MM.1S (cell line): Measurements from ENCODE around the gene SPAG7.

ENCODE experiments used
- CTCF ChIP-seq: fragments of 300-600 bp; sonication (generic); IDR thresholded peaks from 2 replicates; pipeline ENCODE4 v1.5.1; 2016; ENCODE audit warnings: antibody characterized with exemption, low read length, mixed read lengths
- EZH2 ChIP-seq: fragments of 300-600 bp; sonication (generic); optimal IDR thresholded peaks from 2 replicates; pipeline ENCODE3; 2017; ENCODE audit warnings: low read depth, mild to moderate bottlenecking, antibody characterized with exemption, low read length, mixed read lengths

GRCh38 chr17:4921320-4921719, 46.3 kb downstream of the SPAG7 start:
- TF ChIP-seq CTCF, result no peak
- no peak for TF ChIP-seq EZH2
